NCI-H2029 (cell line): ENCODE results near the gene PPL.
"Not testable (repeated sequence)": the region's sequence is repeated elsewhere in the genome, so short reads cannot be mapped to it uniquely, and the experiment has no call there.

ENCODE experiments used
- DNase-seq: peaks from one replicate; lab custom pipeline; 2025; lab: John Stamatoyannopoulos, UW

The PPL gene

GRCh38 chr16:4909825-4910224 lies 27.1 kb downstream of the PPL start:
- DNase-seq, result no peak

GRCh38 chr16:4908854-4909401 lies 28.0 kb downstream of the PPL start:
- no peak for DNase-seq

- no peak for DNase-seq
These were observed 31.9 kb downstream of the PPL start for GRCh38 chr16:4904942-4905615.

- DNase-seq, result no peak
These were observed 32.6 kb downstream of the PPL start for GRCh38 chr16:4904108-4904941.

- no peak for DNase-seq
These were observed 34.9 kb downstream of the PPL start for GRCh38 chr16:4902038-4902437.

GRCh38 chr16:4900750-4901149 lies 36.2 kb downstream of the PPL start:
- DNase-seq, result no peak

- DNase-seq, result no peak
These were observed 36.9 kb downstream of the PPL start for GRCh38 chr16:4900036-4900435.

GRCh38 chr16:4899474-4899846 lies 37.5 kb downstream of the PPL start:
- no peak for DNase-seq

- DNase-seq, result no peak
These were observed 38.0 kb downstream of the PPL start for GRCh38 chr16:4898811-4899473.

GRCh38 chr16:4897328-4897727 lies 39.6 kb downstream of the PPL start:
- DNase-seq, result no peak

GRCh38 chr16:4896761-4897160 lies 40.2 kb downstream of the PPL start:
- not testable (repeated sequence) for DNase-seq

- no peak for DNase-seq
These were observed 41.6 kb downstream of the PPL start for GRCh38 chr16:4895366-4895765.

- no peak for DNase-seq
These were observed 42.4 kb downstream of the PPL start for GRCh38 chr16:4894276-4895150.

GRCh38 chr16:4893103-4893862 lies 43.7 kb downstream of the PPL start:
- no peak for DNase-seq

- DNase-seq, result no peak
These were observed 44.4 kb downstream of the PPL start for GRCh38 chr16:4892361-4893102.

- DNase-seq, result no peak
These were observed 45.1 kb downstream of the PPL start for GRCh38 chr16:4891886-4892216.

- DNase-seq, result no peak
These were observed 45.7 kb downstream of the PPL start for GRCh38 chr16:4891097-4891885.

- no peak for DNase-seq
These were observed 46.3 kb downstream of the PPL start for GRCh38 chr16:4890686-4891085.

- DNase-seq, result no peak
These were observed 46.9 kb downstream of the PPL start for GRCh38 chr16:4890026-4890425.
